A549 (cell line): ENCODE measurements around the gene WDR48.

ENCODE experiments used
- POLR2A ChIP-seq: IDR thresholded peaks from 2 replicates; pipeline ENCODE4 v1.6.1; 2012; ENCODE audit warnings: mild to moderate bottlenecking, low read length
- TF ChIP-seq, protein P1 (sequence below): fragments of >200 bp; sonication (Bioruptor Twin); formaldehyde crosslinking; IDR thresholded peaks from 3 replicates; pipeline ENCODE4 v1.5.1; 2016
- TF ChIP-seq, protein P2 (sequence below): fragments of 450-650 bp; IDR thresholded peaks from 2 replicates; pipeline ENCODE4 v1.6.1; 2014; ENCODE audit warnings: antibody characterized with exemption

DNA sequence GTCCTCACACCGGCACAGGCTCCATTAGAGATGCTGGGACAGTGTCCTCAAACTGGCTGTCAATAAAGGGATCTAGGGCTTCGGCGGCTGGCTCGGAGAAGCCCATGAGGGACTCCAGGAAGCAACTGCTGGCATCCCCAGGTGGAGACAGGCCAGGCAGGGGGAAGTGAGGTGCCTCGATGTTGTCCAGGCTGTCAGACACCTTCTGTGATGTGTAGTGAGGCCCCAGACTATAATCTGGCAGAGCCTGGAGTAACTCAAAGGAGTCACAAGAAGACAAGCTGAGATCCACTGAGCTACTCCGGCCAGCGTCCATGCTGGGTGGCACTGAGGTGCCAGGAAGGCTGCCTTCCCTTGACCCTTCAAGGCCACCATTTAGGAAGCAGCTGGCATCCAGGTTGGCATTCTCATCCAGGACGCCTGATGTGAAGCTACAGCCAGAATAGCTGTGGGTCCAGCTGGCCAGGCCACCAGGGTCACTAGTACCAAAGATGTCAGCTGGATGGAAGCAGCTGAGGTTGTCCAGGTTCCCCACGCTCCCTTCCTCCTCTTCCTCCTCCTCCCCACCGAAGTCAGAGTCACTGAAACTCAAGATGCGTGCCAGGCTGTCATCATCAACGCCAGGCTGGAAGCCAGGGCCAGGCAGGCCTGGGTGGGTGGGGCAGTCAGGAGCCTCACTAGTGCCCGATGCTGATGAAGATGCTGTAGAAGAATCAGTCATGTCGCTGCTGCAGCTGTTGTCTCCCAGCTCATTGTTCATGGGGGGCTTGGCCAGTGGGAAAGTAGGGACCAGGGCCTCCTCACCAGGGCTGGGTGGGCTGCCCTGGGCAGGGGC is 91.5 kb downstream of the WDR48 start:
- TF ChIP-seq, protein P1, sequence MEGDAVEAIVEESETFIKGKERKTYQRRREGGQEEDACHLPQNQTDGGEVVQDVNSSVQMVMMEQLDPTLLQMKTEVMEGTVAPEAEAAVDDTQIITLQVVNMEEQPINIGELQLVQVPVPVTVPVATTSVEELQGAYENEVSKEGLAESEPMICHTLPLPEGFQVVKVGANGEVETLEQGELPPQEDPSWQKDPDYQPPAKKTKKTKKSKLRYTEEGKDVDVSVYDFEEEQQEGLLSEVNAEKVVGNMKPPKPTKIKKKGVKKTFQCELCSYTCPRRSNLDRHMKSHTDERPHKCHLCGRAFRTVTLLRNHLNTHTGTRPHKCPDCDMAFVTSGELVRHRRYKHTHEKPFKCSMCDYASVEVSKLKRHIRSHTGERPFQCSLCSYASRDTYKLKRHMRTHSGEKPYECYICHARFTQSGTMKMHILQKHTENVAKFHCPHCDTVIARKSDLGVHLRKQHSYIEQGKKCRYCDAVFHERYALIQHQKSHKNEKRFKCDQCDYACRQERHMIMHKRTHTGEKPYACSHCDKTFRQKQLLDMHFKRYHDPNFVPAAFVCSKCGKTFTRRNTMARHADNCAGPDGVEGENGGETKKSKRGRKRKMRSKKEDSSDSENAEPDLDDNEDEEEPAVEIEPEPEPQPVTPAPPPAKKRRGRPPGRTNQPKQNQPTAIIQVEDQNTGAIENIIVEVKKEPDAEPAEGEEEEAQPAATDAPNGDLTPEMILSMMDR: no peak
- no peak for TF ChIP-seq POLR2A
- TF ChIP-seq, protein P2, sequence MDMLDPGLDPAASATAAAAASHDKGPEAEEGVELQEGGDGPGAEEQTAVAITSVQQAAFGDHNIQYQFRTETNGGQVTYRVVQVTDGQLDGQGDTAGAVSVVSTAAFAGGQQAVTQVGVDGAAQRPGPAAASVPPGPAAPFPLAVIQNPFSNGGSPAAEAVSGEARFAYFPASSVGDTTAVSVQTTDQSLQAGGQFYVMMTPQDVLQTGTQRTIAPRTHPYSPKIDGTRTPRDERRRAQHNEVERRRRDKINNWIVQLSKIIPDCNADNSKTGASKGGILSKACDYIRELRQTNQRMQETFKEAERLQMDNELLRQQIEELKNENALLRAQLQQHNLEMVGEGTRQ: no peak
